HCT116 (cell line): ENCODE data around the gene CENPX.

Source experiments
- CTCF ChIP-seq, 3 experiments: fragments of 200-600 bp in 1 of 3; sonication (generic) in 1 of 3; IDR thresholded peaks in 2 of 3; conservative IDR thresholded peaks in 1 of 3; 2 replicates each; pipeline ENCODE4 v1.5.1; 2012 to 2017; ENCODE audit warnings: low read depth in 2 of 3, low read length in 2 of 3, antibody characterized with exemption in 1 of 3, borderline replicate concordance in 1 of 3, control low read depth in 1 of 3, mild to moderate bottlenecking in 1 of 3, mixed read lengths in 1 of 3, mixed run types in 1 of 3, moderate library complexity in 1 of 3; ENCODE audit not compliant: insufficient read depth in 1 of 3
- MAX ChIP-seq: IDR thresholded peaks from 2 replicates; pipeline ENCODE4 v1.6.1; 2012
- POLR2A ChIP-seq: IDR thresholded peaks from 2 replicates; pipeline ENCODE4 v1.7.0; 2011; ENCODE audit warnings: borderline replicate concordance; ENCODE audit not compliant: insufficient read depth, insufficient read length; ENCODE audit errors: extremely low read depth
- POLR2AphosphoS5 ChIP-seq: IDR thresholded peaks from 2 replicates; pipeline ENCODE4 v1.6.1; 2011; ENCODE audit warnings: mild to moderate bottlenecking, low read depth, low read length, moderate library complexity
- RAD21 ChIP-seq: IDR thresholded peaks from 2 replicates; pipeline ENCODE4 v1.6.1; 2012; ENCODE audit warnings: low read depth, mild to moderate bottlenecking
- SP1 ChIP-seq: IDR thresholded peaks from 2 replicates; pipeline ENCODE4 v1.6.1; 2012; ENCODE audit warnings: low read depth

- TF ChIP-seq CTCF (IDR thresholded peaks at IDR 0.05 in 2 of 3, conservative IDR thresholded peaks at IDR 0.05 in 1 of 3; ENCODE audit: borderline replicate concordance in 1 of 3, insufficient read depth in 1 of 3, low read depth in 2 of 3, low read length in 2 of 3) (no peak), POLR2A (no peak), MAX (no peak), RAD21 (no peak), POLR2AphosphoS5 (no peak), SP1 (no peak)
These were observed 25.8 kb downstream of the CENPX start for GRCh38 chr17:81996757-81997441.
